ENCODE data around the gene AGAP1. TPM values are rescaled to one million over a fixed set of nuclear protein-coding genes. Genes with fewer than 3 reads are reported as not detected.

AGAP1 gene
- total and polyA plus RNA-seq, 7 donors = 10.8 to 42.7 (median 18.6) TPM

GRCh38 chr2:235552671-235553070 is 58.8 kb downstream of the AGAP1 start:
- H3K36me3 ChIP-seq = no peaks in the 10 kb centered on the region
- no peaks in the 10 kb centered on the region for H3K9me3 ChIP-seq
- H3K27me3 ChIP-seq = no peaks in the 10 kb centered on the region
- H3K4me3 ChIP-seq = no peak overlapping the region
- intact Hi-C loops (cut with DNase I) = no loop called here
- DNase-seq = no peak
- TF ChIP-seq POLR2AphosphoS5 (IDR thresholded peaks at IDR 0.05) (no peak), POLR2A (IDR thresholded peaks at IDR 0.05) (no peak), EP300 (IDR thresholded peaks at IDR 0.05) (no peak), CTCF (IDR thresholded peaks at IDR 0.05) (no peak)
- H3K27ac ChIP-seq = no peak overlapping the region
- 76 to 82% methylated on average over 3 of the region's 3 CpGs for WGBS, 2 donors
- H3K4me1 ChIP-seq = peaks cover 0 to 40% (median 19%) of the 10 kb centered on the region in 4 donors

- Histone ChIP-seq H3K4me3 (no peak overlapping the region), H3K4me1 (peaks cover 0 to 40% (median 19%) of the 10 kb centered on the region in 4 donors), H3K36me3 (no peaks in the 10 kb centered on the region), H3K9me3 (no peaks in the 10 kb centered on the region), H3K27ac (no peak overlapping the region), H3K27me3 (no peaks in the 10 kb centered on the region)
- 37 to 67% methylated on average over 6 of the region's 6 CpGs for WGBS, 2 donors
- TF ChIP-seq POLR2A (IDR thresholded peaks at IDR 0.05) = no peak
- no peak for TF ChIP-seq POLR2AphosphoS5 (IDR thresholded peaks at IDR 0.05)
- no peak for TF ChIP-seq EP300 (IDR thresholded peaks at IDR 0.05)
- TF ChIP-seq CTCF (IDR thresholded peaks at IDR 0.05) = no peak
- no peak for DNase-seq
- intact Hi-C loops (cut with DNase I) = no loop called here
Measured at GRCh38 chr2:235553291-235553690, 59.4 kb downstream of the AGAP1 start.

GRCh38 chr2:235553696-235554100 is 59.9 kb downstream of the AGAP1 start:
- intact Hi-C loops (cut with DNase I) = no loop called here
- Histone ChIP-seq H3K4me1 (peaks cover 0 to 38% (median 19%) of the 10 kb centered on the region in 4 donors), H3K27me3 (no peaks in the 10 kb centered on the region), H3K4me3 (no peak overlapping the region), H3K27ac (no peak overlapping the region), H3K36me3 (no peaks in the 10 kb centered on the region), H3K9me3 (no peaks in the 10 kb centered on the region)
- 25 to 64% methylated on average over 13 of the region's 13 CpGs for whole genome bisulfite sequencing, 2 donors
- no peak for TF ChIP-seq CTCF (IDR thresholded peaks at IDR 0.05)
- TF ChIP-seq EP300 (IDR thresholded peaks at IDR 0.05) = no peak
- DNase-seq = no peak

GRCh38 chr2:235554385-235554784 is 60.5 kb downstream of the AGAP1 start:
- no peaks in the 10 kb centered on the region for H3K36me3 ChIP-seq
- DNase-seq = no peak
- H3K27me3 ChIP-seq = no peaks in the 10 kb centered on the region
- WGBS, 2 donors = 91% methylated on average over 6 of the region's 6 CpGs
- peaks cover 0 to 36% (median 19%) of the 10 kb centered on the region in 4 donors for H3K4me1 ChIP-seq
- intact Hi-C loops (cut with DNase I) = no loop called here
- H3K4me3 ChIP-seq = no peak overlapping the region
- no peak for TF ChIP-seq CTCF (IDR thresholded peaks at IDR 0.05)
- no peak for TF ChIP-seq POLR2A (IDR thresholded peaks at IDR 0.05)
- no peak overlapping the region for H3K27ac ChIP-seq
- no peaks in the 10 kb centered on the region for H3K9me3 ChIP-seq

- WGBS, 2 donors = 91% methylated on average over 9 of the region's 9 CpGs
- H3K4me1 ChIP-seq = peaks cover 0 to 36% (median 19%) of the 10 kb centered on the region in 4 donors
- no peak for TF ChIP-seq CTCF (IDR thresholded peaks at IDR 0.05)
- TF ChIP-seq POLR2A (IDR thresholded peaks at IDR 0.05) = no peak
- TF ChIP-seq POLR2AphosphoS5 (IDR thresholded peaks at IDR 0.05) = no peak
- TF ChIP-seq EP300 (IDR thresholded peaks at IDR 0.05) = no peak
- no peak overlapping the region for H3K4me3 ChIP-seq
- DNase-seq = no peak
- no peak overlapping the region for H3K27ac ChIP-seq
- no peaks in the 10 kb centered on the region for H3K36me3 ChIP-seq
- H3K9me3 ChIP-seq = no peaks in the 10 kb centered on the region
- intact Hi-C loops (cut with DNase I) = no loop called here
- no peaks in the 10 kb centered on the region for H3K27me3 ChIP-seq
Measured at GRCh38 chr2:235554936-235555335, 61.1 kb downstream of the AGAP1 start.

All from sigmoid colon (tissue), 7 donors.